Myocyte (in vitro differentiated cells): Measurements from ENCODE around the gene ZNF880. TPM values are rescaled to one million over a fixed set of nuclear protein-coding genes. Genes with fewer than 3 reads are reported as not detected.

Experiments used
- total RNA-seq: library from RNA; depleted of rRNA; stranded (reverse); fragments of >200 nt; gene quantifications from 2 replicates; pipeline ENCODE4 v1.2.3, GENCODE V29; 2014

The ZNF880 gene
- total RNA-seq, 1 donor from 2014 or later: 18.1 TPM

Other genes starting within 250 kb of the ZNF880 start
- 10.6 and 11.3 TPM in 2 replicates for gene ZNF616, start 230.0 kb upstream of the ZNF880 start, total RNA-seq
- 4.5 and 4.8 TPM in 2 replicates for gene ZNF836, start 198.3 kb upstream of the ZNF880 start, total RNA-seq
- 351 and 428 TPM in 2 replicates for gene PPP2R1A, start 179.9 kb upstream of the ZNF880 start, total RNA-seq
- 12.1 and 12.7 TPM in 2 replicates for gene ZNF766, start 100.3 kb upstream of the ZNF880 start, total RNA-seq
- gene ZNF480, start 72.8 kb upstream of the ZNF880 start, total RNA-seq: 6.6 and 8.3 TPM in 2 replicates
- gene ZNF610, start 33.7 kb upstream of the ZNF880 start, total RNA-seq: 3.3 and 4.4 TPM in 2 replicates
- 8.7 and 26.8 TPM in 2 replicates for gene ZNF528, start 27.9 kb downstream of the ZNF880 start, total RNA-seq
- gene ZNF534, start 59.2 kb downstream of the ZNF880 start, total RNA-seq: 0.05 and 0.08 TPM in 2 replicates
- 2.2 and 4.7 TPM in 2 replicates for gene ZNF578, start 83.6 kb downstream of the ZNF880 start, total RNA-seq
- 16.8 and 16.9 TPM in 2 replicates for gene ZNF808, start 157.7 kb downstream of the ZNF880 start, total RNA-seq
- gene ZNF701, start 200.4 kb downstream of the ZNF880 start, total RNA-seq: 5.5 and 6.2 TPM in 2 replicates